UCSD-AML1 (cell line): ENCODE measurements around the gene EMX1.
"Not testable (repeated sequence)": the region's sequence is repeated elsewhere in the genome, so short reads cannot be mapped to it uniquely, and the experiment has no call there.

Experiments used
- DNase-seq: peaks from one replicate; lab custom pipeline; 2025; ENCODE audit not compliant: unreplicated experiment; lab: John Stamatoyannopoulos, UW

Gene EMX1

DNA sequence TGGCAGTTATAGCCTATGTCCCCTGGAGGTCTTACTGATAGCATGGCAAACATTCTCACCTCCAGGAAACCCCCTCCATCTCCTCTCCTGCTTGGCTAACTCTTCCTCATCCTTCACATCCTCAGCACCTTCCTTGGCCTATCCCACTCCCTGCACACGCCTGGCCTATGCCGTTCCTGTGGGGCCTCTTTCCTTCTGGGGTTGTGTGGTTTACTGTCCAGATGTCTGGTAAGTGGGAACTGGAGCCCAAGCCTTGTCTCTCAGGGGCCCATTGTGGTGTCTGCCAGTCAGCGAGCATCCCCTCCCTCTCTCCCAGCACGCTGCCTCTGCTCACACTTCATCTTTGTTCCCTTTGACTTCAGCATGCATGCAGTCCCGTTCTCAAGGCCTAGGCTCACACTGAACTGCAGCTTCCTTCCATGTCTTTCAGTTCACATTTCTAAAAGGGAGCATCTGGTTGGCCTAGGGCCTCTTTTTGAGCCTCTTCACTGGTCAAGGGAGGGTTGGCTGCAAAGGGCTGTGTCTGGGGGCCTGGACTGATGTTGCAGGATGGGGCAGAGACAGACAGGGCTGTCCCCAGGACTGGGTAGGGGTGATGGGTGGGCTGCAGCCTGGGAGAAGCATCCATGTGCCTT is 17.0 kb upstream of the EMX1 start:
- DNase-seq: no peak

GRCh38 chr2:72901426-72901825 is 15.9 kb upstream of the EMX1 start:
- DNase-seq: no peak

DNA sequence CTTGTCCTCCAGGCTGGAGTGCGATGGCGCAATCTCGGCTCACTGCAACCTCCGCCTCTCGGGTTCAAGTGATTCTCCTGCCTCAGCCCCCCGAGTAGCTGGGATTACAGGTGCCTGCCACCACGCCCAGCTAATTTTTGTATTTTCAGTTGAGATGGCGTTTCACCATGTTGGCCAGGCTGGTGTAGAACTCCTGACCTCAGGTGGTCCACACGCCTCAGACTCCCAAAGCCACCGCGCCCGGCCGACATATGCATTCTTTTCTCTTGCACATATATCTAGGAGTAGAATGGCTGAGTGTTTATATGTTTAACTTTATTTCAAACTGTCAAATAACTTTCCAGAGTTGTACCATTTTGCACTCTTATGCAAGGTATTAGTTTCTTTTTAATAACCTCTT is 9.9 kb upstream of the EMX1 start:
- DNase-seq: not testable (repeated sequence)

GRCh38 chr2:72908741-72909140 is 8.6 kb upstream of the EMX1 start:
- DNase-seq: no peak

DNA sequence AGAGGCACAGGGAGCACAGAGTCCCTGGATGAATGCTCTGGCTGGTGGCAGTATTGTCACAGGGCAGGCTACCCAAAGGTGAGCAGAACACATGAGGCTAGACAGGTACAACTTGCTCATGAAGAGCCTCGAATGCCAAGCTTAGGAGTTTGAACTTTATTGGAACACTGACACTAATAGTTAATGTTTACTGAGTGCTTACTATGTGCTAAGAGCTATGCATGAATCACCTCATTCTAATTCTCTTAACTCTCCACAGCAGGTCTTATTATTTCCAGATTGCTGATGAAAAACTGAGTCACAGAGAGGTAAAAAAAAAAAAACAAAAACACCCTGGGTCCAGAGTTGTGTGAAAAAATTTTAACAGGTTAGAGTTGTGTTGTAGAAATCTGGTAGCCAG is 6.1 kb upstream of the EMX1 start:
- DNase-seq: no peak

- DNase-seq: no peak
Observed at GRCh38 chr2:72913486-72914205, 3.7 kb upstream of the EMX1 start.

- no peak for DNase-seq
Observed at GRCh38 chr2:72914206-72914559, 3.1 kb upstream of the EMX1 start.

- DNase-seq: no peak
Observed at GRCh38 chr2:72914589-72915319, 2.6 kb upstream of the EMX1 start.

DNA sequence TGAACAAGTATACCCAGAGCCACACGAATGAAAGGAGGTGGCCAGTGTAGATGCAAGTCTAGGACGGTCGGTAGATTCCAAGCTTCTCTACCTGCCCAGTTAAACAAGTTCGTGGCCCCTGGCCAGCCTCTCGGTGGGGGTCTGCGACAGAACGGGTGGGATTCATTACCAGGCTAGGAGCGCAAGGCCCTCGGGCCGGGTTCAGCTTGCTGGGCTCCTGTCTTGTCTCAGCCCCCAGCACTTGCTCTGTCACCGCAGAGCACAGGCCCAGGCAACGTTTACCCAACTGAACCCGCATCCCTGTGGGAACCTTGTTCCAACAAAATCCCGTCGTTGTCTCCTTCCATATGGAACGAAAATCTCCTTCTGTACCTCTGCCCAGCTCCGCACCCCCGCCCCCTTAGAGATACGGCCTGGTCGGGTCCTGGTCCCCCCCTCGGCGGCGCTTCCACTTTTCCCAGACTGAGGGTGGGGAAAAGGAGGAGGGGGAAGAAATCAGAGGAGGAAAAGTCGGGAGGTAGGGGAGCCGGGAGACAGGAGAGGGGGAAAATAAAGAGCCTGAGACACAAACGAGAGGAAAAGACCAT is 1.9 kb upstream of the EMX1 start:
- DNase-seq: no peak

DNA sequence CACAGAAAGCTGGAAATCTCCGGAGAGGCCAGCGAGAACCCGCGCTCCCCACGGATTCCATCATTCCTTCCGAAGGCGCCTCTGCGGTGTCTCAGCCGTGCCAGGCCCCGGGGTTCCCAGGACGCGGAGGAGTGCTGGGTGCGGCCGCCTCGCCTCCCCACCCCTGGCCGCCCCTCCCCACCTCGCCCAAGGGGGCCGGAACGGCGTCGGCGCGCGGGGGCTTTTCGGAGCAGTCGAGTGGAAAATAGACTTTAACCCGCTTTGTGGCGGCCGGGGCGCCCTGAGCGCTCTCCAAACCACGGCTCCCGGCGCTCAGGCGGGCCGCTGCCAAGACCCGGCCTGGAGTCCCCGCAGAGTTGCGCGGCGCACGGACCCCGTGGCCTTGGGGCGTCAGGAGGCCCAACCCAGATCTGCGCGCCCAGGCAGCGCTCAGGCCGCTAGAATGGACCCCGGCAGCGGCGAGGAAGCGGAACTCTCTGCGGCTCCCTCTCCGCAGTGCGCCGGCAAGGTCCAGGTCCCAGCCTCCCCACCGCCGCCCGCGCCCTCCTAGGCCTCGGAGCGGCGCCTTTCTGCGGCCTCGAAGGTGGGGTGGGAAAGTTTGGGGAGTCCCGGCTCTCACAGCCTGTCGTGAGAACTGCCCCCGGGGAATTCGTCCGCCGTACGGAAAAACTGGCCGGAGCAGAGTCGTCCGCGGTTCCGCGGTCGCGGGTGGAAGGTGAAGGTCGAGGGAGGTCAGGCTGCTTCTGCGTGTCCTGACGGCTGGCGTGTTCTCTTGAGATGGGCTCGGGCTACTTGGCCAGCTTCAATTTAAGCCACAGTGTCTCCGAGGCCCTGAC is 1.2 kb upstream of the EMX1 start:
- DNase-seq: peak; percentile 41

GRCh38 chr2:72916743-72917137 is 579 bp upstream of the EMX1 start:
- DNase-seq: no peak

DNA sequence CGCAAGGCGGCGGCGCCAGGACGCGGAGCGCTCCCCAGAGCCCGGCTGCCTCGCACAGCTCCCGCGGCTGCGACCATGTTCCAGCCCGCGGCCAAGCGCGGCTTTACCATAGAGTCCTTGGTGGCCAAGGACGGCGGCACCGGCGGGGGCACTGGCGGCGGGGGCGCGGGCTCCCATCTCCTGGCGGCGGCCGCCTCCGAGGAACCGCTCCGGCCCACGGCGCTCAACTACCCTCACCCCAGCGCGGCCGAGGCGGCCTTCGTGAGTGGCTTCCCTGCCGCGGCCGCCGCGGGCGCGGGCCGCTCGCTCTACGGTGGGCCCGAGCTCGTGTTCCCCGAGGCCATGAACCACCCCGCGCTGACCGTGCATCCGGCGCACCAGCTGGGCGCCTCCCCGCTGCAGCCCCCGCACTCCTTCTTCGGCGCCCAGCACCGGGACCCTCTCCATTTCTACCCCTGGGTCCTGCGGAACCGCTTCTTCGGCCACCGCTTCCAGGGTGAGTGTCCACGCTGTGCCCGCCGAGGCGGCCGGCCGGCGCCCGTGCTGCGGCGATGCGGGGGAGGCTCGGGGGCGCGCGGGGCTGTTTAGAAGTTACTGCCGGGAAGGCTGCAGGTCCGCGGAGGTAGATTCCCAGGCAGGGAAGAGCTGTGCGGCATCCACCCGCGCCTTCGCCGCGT is 696 bp downstream of the EMX1 start:
- DNase-seq: no peak

DNA sequence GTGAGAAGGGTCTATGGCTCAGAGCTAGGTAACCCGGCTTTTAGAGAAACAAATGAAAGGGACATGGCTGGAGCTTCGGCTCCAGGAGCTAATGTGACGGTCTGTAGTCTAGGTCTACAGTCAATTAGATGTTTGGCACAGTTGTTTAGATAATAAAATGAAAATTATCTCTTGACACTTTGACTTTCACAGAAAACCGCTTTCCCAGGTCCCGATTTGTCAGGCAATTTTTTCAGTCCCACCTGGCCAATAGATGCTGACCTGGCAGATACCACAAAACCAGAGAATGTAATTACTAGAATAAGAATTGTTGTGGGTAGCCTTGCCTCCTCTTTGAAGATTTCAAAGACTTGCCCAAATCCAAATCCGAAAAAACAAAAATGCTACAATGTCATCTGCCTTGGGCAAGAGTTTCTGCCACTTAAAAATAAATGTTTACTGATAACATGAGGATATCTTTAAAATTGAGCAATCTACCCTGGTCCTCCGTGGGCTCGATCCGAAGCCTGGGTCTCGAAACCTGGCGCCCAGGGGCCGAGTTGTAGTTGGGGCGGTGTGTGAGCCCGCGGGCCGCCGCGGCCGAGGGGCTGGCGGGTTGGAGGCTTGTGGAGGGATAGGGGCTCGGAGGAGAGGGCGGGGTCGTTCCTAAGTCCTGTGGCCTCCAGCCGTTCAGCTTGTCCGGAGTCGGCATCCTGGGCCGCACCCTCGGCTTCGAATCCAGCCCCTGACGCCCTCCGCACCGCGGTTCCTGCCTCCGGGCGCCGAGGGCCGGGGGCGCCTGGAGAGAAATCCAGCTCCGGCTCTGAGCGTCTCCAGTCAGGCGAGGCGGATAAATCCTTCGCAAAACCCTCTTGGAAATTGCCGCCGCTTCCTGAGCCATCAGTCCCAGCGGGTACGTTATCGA is 2.3 kb downstream of the EMX1 start:
- no peak for DNase-seq

DNA sequence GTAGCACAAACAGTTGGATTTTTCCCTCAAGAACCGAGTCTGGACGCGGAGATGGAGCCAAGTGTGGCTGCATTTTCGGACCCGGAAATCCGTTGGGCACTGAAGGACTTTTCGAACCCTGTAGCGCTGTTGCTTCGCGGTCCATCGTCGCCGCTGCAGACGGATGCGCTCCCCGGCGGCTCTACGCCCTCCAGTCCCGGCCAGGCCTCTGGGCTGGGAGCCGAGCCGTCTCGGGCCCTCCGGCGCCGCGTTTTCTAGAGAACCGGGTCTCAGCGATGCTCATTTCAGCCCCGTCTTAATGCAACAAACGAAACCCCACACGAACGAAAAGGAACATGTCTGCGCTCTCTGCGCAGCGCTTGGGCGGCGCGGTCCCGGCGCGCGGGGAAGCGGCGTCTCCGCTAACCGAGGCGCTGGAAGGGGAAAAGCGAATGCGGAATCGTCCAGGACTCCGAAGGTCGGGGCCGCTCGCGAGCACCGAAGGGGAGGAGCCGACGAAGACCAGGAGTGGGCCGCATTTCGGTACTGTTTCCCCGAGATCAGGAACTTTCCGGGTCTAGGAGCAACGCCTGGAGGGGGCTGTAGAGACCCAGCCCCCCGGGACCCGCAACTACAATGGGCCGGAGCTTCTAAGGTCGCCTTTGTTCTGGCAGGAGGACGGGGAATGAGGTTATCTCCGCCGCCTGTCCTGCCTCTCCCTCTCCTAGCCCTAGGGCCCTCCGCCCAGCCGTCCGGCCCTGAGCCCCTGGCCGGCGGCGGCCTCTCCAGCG is 3.2 kb downstream of the EMX1 start:
- DNase-seq: no peak

- DNase-seq: no peak
Observed at GRCh38 chr2:72921088-72921851, 4.0 kb downstream of the EMX1 start.

- no peak for DNase-seq
Observed at GRCh38 chr2:72921853-72922252, 4.5 kb downstream of the EMX1 start.

DNA sequence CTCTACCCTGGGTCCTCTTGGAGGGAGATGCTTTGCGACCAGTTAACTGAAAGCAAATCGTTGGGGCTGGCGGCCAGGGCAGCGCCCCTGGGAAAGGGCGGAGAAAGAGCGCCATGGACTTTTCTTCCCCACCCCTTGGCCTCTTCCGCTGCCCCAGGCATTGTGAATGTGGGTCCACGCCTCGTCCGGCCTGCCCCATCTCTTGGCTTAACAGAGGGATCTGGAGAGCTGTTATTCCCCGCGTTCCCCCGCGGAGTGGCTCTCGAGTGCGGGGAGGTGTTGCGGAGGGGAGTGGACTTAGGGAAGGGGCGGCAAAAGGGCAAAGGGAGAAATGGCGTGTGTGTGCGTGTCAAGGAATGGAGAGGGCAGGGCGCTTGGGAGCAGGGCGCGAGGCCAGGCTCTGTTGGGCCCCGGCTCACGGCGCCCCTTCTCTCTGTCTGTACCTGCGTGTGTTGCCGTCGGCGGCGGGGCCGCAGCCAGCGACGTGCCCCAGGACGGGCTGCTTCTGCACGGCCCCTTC is 6.6 kb downstream of the EMX1 start:
- no peak for DNase-seq
